Hepatocyte (in vitro differentiated cells): ENCODE measurements around the gene B4GALNT2. TPM values are rescaled to one million over a fixed set of nuclear protein-coding genes. Genes with fewer than 3 reads are reported as not detected.

ENCODE experiments used
- DNase-seq: peaks from one replicate; pipeline ENCODE4 v3.0.0-alpha.2; 2016; ENCODE audit warnings: low spot score
- H2AFZ ChIP-seq: fragments of 200-600 bp; sonication (generic); 2 replicates; pipeline ENCODE4 v1.6.0; 2016; ENCODE audit warnings: antibody characterized with exemption, mild to moderate bottlenecking
- H3K27ac ChIP-seq: fragments of 200-600 bp; sonication (generic); 2 replicates; pipeline ENCODE4 v1.5.1; 2016; ENCODE audit warnings: mild to moderate bottlenecking
- H3K27me3 ChIP-seq: fragments of 200-600 bp; sonication (generic); 2 replicates; pipeline ENCODE4 v1.6.1; 2016
- H3K36me3 ChIP-seq: fragments of 200-600 bp; sonication (generic); replicated peaks from 2 replicates; pipeline ENCODE4 v1.5.1; 2016; ENCODE audit warnings: low read depth; ENCODE audit not compliant: insufficient read depth
- H3K4me1 ChIP-seq: fragments of 200-600 bp; sonication (generic); 2 replicates; pipeline ENCODE4 v1.5.1; 2016; ENCODE audit warnings: mild to moderate bottlenecking, moderate library complexity; ENCODE audit not compliant: insufficient read depth
- H3K4me2 ChIP-seq: fragments of 200-600 bp; sonication (generic); 2 replicates; pipeline ENCODE4 v1.6.0; 2016
- H3K4me3 ChIP-seq: fragments of 200-600 bp; sonication (generic); 2 replicates; pipeline ENCODE4 v1.5.1; 2016; ENCODE audit warnings: mild to moderate bottlenecking
- H3K79me2 ChIP-seq: fragments of 200-600 bp; sonication (generic); 2 replicates; pipeline ENCODE4 v1.6.0; 2017; ENCODE audit warnings: mild to moderate bottlenecking
- H3K9me2 ChIP-seq: fragments of 200-600 bp; sonication (generic); replicated peaks from 2 replicates; pipeline ENCODE4 v1.6.0; 2017; ENCODE audit warnings: mild to moderate bottlenecking; ENCODE audit not compliant: insufficient read depth
- H3K9me3 ChIP-seq: fragments of 200-600 bp; sonication (generic); 2 replicates; pipeline ENCODE4 v1.5.1; 2016; ENCODE audit warnings: low read depth, mild to moderate bottlenecking
- H4K20me1 ChIP-seq: fragments of 200-600 bp; sonication (generic); 2 replicates; pipeline ENCODE4 v1.6.0; 2016; ENCODE audit warnings: mild to moderate bottlenecking; ENCODE audit not compliant: insufficient read depth, poor library complexity, severe bottlenecking
- CTCF ChIP-seq: fragments of 200-600 bp; sonication (generic); IDR thresholded peaks from 2 replicates; pipeline ENCODE4 v1.5.1; 2016; ENCODE audit warnings: antibody characterized with exemption, mild to moderate bottlenecking; ENCODE audit not compliant: poor library complexity
- EZH2 ChIP-seq: fragments of 200-600 bp; sonication (generic); IDR thresholded peaks from 2 replicates; pipeline ENCODE4 v1.6.1; 2016; ENCODE audit warnings: antibody characterized with exemption, mild to moderate bottlenecking, borderline replicate concordance
- EZH2phosphoT487 ChIP-seq: fragments of 200-600 bp; sonication (generic); IDR thresholded peaks from one replicate; pipeline ENCODE4 v1.6.1; 2018; ENCODE audit warnings: antibody characterized with exemption, mild to moderate bottlenecking, low read depth, moderate library complexity; ENCODE audit not compliant: unreplicated experiment, severe bottlenecking
- WGBS: methylation state at CpG from one replicate; pipeline ENCODE4 v1.1.6; 2016; ENCODE audit warnings: low lambda C conversion rate; ENCODE audit errors: missing lambda C conversion rate; 5-methylcytosine and 5-hydroxymethylcytosine counted together
- polyA plus RNA-seq: library from polyadenylated mRNA; unstranded; fragments of >200 nt; fragmentation: Nextera tagmentation; extraction: Ambion mirVana; gene quantifications from 2 replicates; pipeline ENCODE4 v1.2.1, GENCODE V29; 2016
- total RNA-seq: library from RNA; depleted of rRNA; stranded (reverse); fragments of >200 nt; gene quantifications from 2 replicates; pipeline ENCODE4 v1.2.3, GENCODE V29; 2014

B4GALNT2 gene
- total and polyA plus RNA-seq, 2 experiments from 2014 or later, result 0.40 to 1.3 TPM

- Histone ChIP-seq H3K79me2 (no peaks in the 10 kb centered on the region), H3K4me1 (no peaks in the 10 kb centered on the region), H3K27me3 (no peaks in the 10 kb centered on the region), H4K20me1 (no peaks in the 10 kb centered on the region), H3K9me2 (no peaks in the 10 kb centered on the region), H3K27ac (no peak overlapping the region), H3K4me2 (no peak overlapping the region), H3K4me3 (no peak overlapping the region), H3K36me3 (no peaks in the 10 kb centered on the region), H2AFZ (no peak overlapping the region), H3K9me3 (no peaks in the 10 kb centered on the region)
- TF ChIP-seq EZH2phosphoT487 (no peak), CTCF (no peak), EZH2 (no peak)
- peak; percentile 55 for DNase-seq
- 56% methylated on average over 3 of the region's 3 CpGs for WGBS
These were observed 14.2 kb downstream of the B4GALNT2 start for GRCh38 chr17:49146620-49147306.

DNA sequence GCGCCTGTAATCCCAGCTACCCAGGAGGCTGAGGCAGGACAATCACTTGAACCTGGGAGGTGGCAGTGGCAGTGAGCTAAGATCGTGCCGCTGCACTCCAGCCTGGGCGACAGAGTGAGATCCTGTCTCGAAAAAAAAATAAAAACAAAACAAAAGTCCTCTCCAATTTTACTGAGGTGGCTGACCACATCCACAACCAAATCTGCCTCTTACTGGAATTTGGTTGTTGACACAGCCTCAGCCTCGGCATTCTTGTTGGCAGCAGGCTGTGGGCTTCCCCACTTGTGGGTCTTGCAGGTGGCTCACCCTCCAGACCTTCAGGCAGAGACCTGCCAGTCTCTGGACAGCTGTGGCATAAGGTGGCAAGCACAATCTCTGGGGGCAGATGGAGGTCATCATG is 15.6 kb downstream of the B4GALNT2 start:
- Histone ChIP-seq H3K4me1 (no peaks in the 10 kb centered on the region), H3K36me3 (no peaks in the 10 kb centered on the region), H3K27me3 (no peaks in the 10 kb centered on the region), H3K4me2 (no peak overlapping the region), H2AFZ (no peak overlapping the region), H3K9me2 (no peaks in the 10 kb centered on the region), H4K20me1 (no peaks in the 10 kb centered on the region), H3K79me2 (no peaks in the 10 kb centered on the region), H3K9me3 (no peaks in the 10 kb centered on the region), H3K27ac (no peak overlapping the region), H3K4me3 (no peak overlapping the region)
- no peak for DNase-seq
- TF ChIP-seq CTCF (no peak), EZH2 (no peak), EZH2phosphoT487 (no peak)
- WGBS, result 84% methylated on average over 6 of the region's 6 CpGs

DNA sequence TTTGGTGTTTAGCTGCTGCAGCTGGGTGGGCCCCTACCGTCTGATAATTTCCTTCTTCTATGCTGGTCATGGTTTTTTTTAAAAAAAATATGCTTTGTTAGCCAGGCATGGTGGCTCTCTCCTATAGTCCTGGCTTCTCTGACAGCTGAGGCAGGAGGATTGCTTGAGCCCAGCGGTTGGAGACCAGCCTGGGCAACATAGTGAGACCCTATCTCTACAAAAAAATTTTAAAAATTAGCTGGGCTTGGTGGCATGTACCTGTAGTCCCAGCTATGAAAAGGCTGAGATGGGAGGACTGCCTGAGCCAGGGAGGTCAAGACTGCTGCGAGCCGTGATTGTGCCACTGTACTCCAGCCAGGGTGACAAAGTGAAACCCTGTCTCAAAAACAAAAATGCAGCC is 19.4 kb downstream of the B4GALNT2 start:
- Histone ChIP-seq H3K9me2 (no peaks in the 10 kb centered on the region), H3K4me2 (no peak overlapping the region), H3K9me3 (no peaks in the 10 kb centered on the region), H3K27ac (no peak overlapping the region), H3K36me3 (no peaks in the 10 kb centered on the region), H3K4me1 (no peaks in the 10 kb centered on the region), H2AFZ (no peak overlapping the region), H3K4me3 (no peak overlapping the region), H4K20me1 (no peaks in the 10 kb centered on the region), H3K27me3 (no peaks in the 10 kb centered on the region), H3K79me2 (no peaks in the 10 kb centered on the region)
- TF ChIP-seq EZH2phosphoT487, result no peak
- TF ChIP-seq CTCF, result no peak
- no peak for TF ChIP-seq EZH2
- no peak for DNase-seq
- WGBS, result 93% methylated on average over 4 of the region's 4 CpGs
